ENCODE data around the gene TRIP4. TPM values are rescaled to one million over a fixed set of nuclear protein-coding genes. Genes with fewer than 3 reads are reported as not detected.

TRIP4 gene
- total RNA-seq, 1 donor from 2014 or later = 46.1 TPM

- Mint-ChIP-seq H3K27ac (ENCODE audit: unreplicated experiment) (no peak overlapping the region), H3K36me3 (ENCODE audit: low read depth, unreplicated experiment) (peaks cover 13% of the 10 kb centered on the region), H3K27me3 (ENCODE audit: unreplicated experiment) (peaks cover 10% of the 10 kb centered on the region), H3K4me3 (ENCODE audit: unreplicated experiment) (no peak overlapping the region), H3K9me3 (ENCODE audit: unreplicated experiment) (no peaks in the 10 kb centered on the region), H3K4me1 (ENCODE audit: unreplicated experiment) (peaks cover 36% of the 10 kb centered on the region)
- TF ChIP-seq CTCF (IDR thresholded peaks at IDR 0.05; ENCODE audit: unreplicated experiment) = no peak
- no peak for DNase-seq (ENCODE audit: low spot score)
Measured at GRCh38 chr15:64464276-64465005, 76.8 kb downstream of the TRIP4 start.

- Mint-ChIP-seq H3K9me3 (ENCODE audit: unreplicated experiment) (no peaks in the 10 kb centered on the region), H3K4me3 (ENCODE audit: unreplicated experiment) (no peak overlapping the region), H3K27ac (ENCODE audit: unreplicated experiment) (no peak overlapping the region), H3K36me3 (ENCODE audit: low read depth, unreplicated experiment) (peaks cover 6% of the 10 kb centered on the region), H3K27me3 (ENCODE audit: unreplicated experiment) (peaks cover 3% of the 10 kb centered on the region), H3K4me1 (ENCODE audit: unreplicated experiment) (peaks cover 24% of the 10 kb centered on the region)
- TF ChIP-seq CTCF (IDR thresholded peaks at IDR 0.05; ENCODE audit: unreplicated experiment) = no peak
- DNase-seq (ENCODE audit: low spot score) = no peak
Measured at GRCh38 chr15:64466408-64467141, 78.9 kb downstream of the TRIP4 start.

GRCh38 chr15:64472161-64472560 is 84.5 kb downstream of the TRIP4 start:
- Mint-ChIP-seq H3K27me3 (ENCODE audit: unreplicated experiment) (peaks cover 2% of the 10 kb centered on the region), H3K27ac (ENCODE audit: unreplicated experiment) (no peak overlapping the region), H3K4me1 (ENCODE audit: unreplicated experiment) (peaks cover 6% of the 10 kb centered on the region), H3K4me3 (ENCODE audit: unreplicated experiment) (no peak overlapping the region), H3K9me3 (ENCODE audit: unreplicated experiment) (no peaks in the 10 kb centered on the region), H3K36me3 (ENCODE audit: low read depth, unreplicated experiment) (peaks cover 10% of the 10 kb centered on the region)
- DNase-seq (ENCODE audit: low spot score) = no peak
- no peak for TF ChIP-seq CTCF (IDR thresholded peaks at IDR 0.05; ENCODE audit: unreplicated experiment)

- Mint-ChIP-seq H3K27ac (ENCODE audit: unreplicated experiment) (peak overlapping the region; percentile 1), H3K36me3 (ENCODE audit: low read depth, unreplicated experiment) (peaks cover 4% of the 10 kb centered on the region), H3K4me1 (ENCODE audit: unreplicated experiment) (no peaks in the 10 kb centered on the region), H3K9me3 (ENCODE audit: unreplicated experiment) (no peaks in the 10 kb centered on the region), H3K27me3 (ENCODE audit: unreplicated experiment) (peaks cover 2% of the 10 kb centered on the region), H3K4me3 (ENCODE audit: unreplicated experiment) (no peak overlapping the region)
- no peak for TF ChIP-seq CTCF (IDR thresholded peaks at IDR 0.05; ENCODE audit: unreplicated experiment)
- DNase-seq (ENCODE audit: low spot score) = no peak
Measured at GRCh38 chr15:64474846-64475245, 87.2 kb downstream of the TRIP4 start.

- Mint-ChIP-seq H3K9me3 (ENCODE audit: unreplicated experiment) (no peaks in the 10 kb centered on the region), H3K27ac (ENCODE audit: unreplicated experiment) (no peak overlapping the region), H3K36me3 (ENCODE audit: low read depth, unreplicated experiment) (peaks cover 4% of the 10 kb centered on the region), H3K4me3 (ENCODE audit: unreplicated experiment) (no peak overlapping the region), H3K4me1 (ENCODE audit: unreplicated experiment) (no peaks in the 10 kb centered on the region), H3K27me3 (ENCODE audit: unreplicated experiment) (peaks cover 2% of the 10 kb centered on the region)
- no peak for TF ChIP-seq CTCF (IDR thresholded peaks at IDR 0.05; ENCODE audit: unreplicated experiment)
- DNase-seq (ENCODE audit: low spot score) = no peak
Measured at GRCh38 chr15:64476550-64476949, 88.9 kb downstream of the TRIP4 start.
